Mucosa of rectum (tissue), 2 donors: ENCODE data around the gene RPS2.

ENCODE experiments used
- H3K27ac ChIP-seq, 2 donors: one replicate each; pipeline ENCODE4 v1.7.0; 2013; ENCODE audit warnings: inconsistent platforms in 2 of 2, low read depth in 2 of 2, low read length in 2 of 2
- H3K27me3 ChIP-seq, 2 donors: one replicate each; pipeline ENCODE4 v1.7.0; 2013; ENCODE audit warnings: low read length in 2 of 2; ENCODE audit not compliant: control insufficient read depth in 2 of 2, insufficient read depth in 2 of 2
- H3K36me3 ChIP-seq, 2 donors: one replicate each; pipeline ENCODE4 v1.7.0; 2013; ENCODE audit warnings: low read length in 2 of 2; ENCODE audit not compliant: control insufficient read depth in 2 of 2, insufficient read depth in 2 of 2
- H3K4me1 ChIP-seq, 2 donors: one replicate each; pipeline ENCODE4 v1.7.0; 2013; ENCODE audit warnings: low read length in 2 of 2, mild to moderate bottlenecking in 1 of 2; ENCODE audit not compliant: control insufficient read depth in 2 of 2, insufficient read depth in 2 of 2
- H3K4me3 ChIP-seq, 2 donors: one replicate each; pipeline ENCODE4 v1.7.0; 2013; ENCODE audit warnings: low read length in 2 of 2
- H3K9ac ChIP-seq, 2 donors: one replicate each; pipeline ENCODE4 v1.7.0; 2013; ENCODE audit warnings: low read length in 2 of 2, low read depth in 1 of 2, mild to moderate bottlenecking in 1 of 2
- H3K9me3 ChIP-seq, 2 donors: one replicate each; pipeline ENCODE4 v1.7.0; 2013; ENCODE audit warnings: low read length in 2 of 2; ENCODE audit not compliant: control insufficient read depth in 2 of 2
- donor health status: healthy.
- donor health status: Normal muscosa, but diverticular disease.

The RPS2 gene

GRCh38 chr16:1932050-1933028, 32.3 kb downstream of the RPS2 start:
- Histone ChIP-seq H3K9ac (no peak overlapping the region), H3K9me3 (no peaks in the 10 kb centered on the region), H3K36me3 (peaks cover 0 to 6% of the 10 kb centered on the region in 2 donors), H3K4me1 (peaks cover 2 to 4% of the 10 kb centered on the region in 2 donors), H3K27ac (no peak overlapping the region), H3K27me3 (no peaks in the 10 kb centered on the region), H3K4me3 (no peak overlapping the region)

GRCh38 chr16:1930338-1930720, 34.3 kb downstream of the RPS2 start:
- H3K4me3 ChIP-seq, result no peak overlapping the region
- H3K27ac ChIP-seq, result no peak overlapping the region
- H3K36me3 ChIP-seq, result no peaks in the 10 kb centered on the region
- no peaks in the 10 kb centered on the region for H3K27me3 ChIP-seq
- no peak overlapping the region for H3K9ac ChIP-seq
- no peaks in the 10 kb centered on the region for H3K9me3 ChIP-seq
- H3K4me1 ChIP-seq, result peaks cover 2 to 4% of the 10 kb centered on the region in 2 donors

GRCh38 chr16:1929578-1930337, 34.9 kb downstream of the RPS2 start:
- Histone ChIP-seq H3K9ac (peak overlapping the region in 1 of 2 donors; percentile 48), H3K27ac (peak overlapping the region; percentile 50 to 67), H3K4me3 (peak overlapping the region; percentile 61 to 62), H3K4me1 (peaks cover 2 to 4% of the 10 kb centered on the region in 2 donors), H3K9me3 (no peaks in the 10 kb centered on the region), H3K27me3 (no peaks in the 10 kb centered on the region), H3K36me3 (no peaks in the 10 kb centered on the region)

GRCh38 chr16:1929105-1929504, 35.5 kb downstream of the RPS2 start:
- peak overlapping the region; percentile 44 to 48 for H3K9ac ChIP-seq
- no peaks in the 10 kb centered on the region for H3K27me3 ChIP-seq
- no peaks in the 10 kb centered on the region for H3K36me3 ChIP-seq
- H3K9me3 ChIP-seq, result no peaks in the 10 kb centered on the region
- H3K27ac ChIP-seq, result peak overlapping the region; percentile 50 to 67
- H3K4me3 ChIP-seq, result peak overlapping the region; percentile 61 to 62
- H3K4me1 ChIP-seq, result peaks cover 2 to 5% of the 10 kb centered on the region in 2 donors

GRCh38 chr16:1926271-1926670, 38.4 kb downstream of the RPS2 start:
- H3K4me3 ChIP-seq, result no peak overlapping the region
- H3K9ac ChIP-seq, result no peak overlapping the region
- no peaks in the 10 kb centered on the region for H3K27me3 ChIP-seq
- no peaks in the 10 kb centered on the region for H3K36me3 ChIP-seq
- H3K27ac ChIP-seq, result no peak overlapping the region
- peaks cover 6 to 13% of the 10 kb centered on the region in 2 donors for H3K4me1 ChIP-seq
- H3K9me3 ChIP-seq, result no peaks in the 10 kb centered on the region

GRCh38 chr16:1924095-1924494, 40.5 kb downstream of the RPS2 start:
- Histone ChIP-seq H3K9ac (no peak overlapping the region), H3K4me1 (peaks cover 8 to 10% of the 10 kb centered on the region in 2 donors), H3K36me3 (no peaks in the 10 kb centered on the region), H3K27ac (no peak overlapping the region), H3K4me3 (no peak overlapping the region), H3K27me3 (peaks cover 19 to 20% of the 10 kb centered on the region in 2 donors), H3K9me3 (no peaks in the 10 kb centered on the region)

- Histone ChIP-seq H3K4me3 (no peak overlapping the region), H3K27me3 (peaks cover 19 to 24% of the 10 kb centered on the region in 2 donors), H3K36me3 (no peaks in the 10 kb centered on the region), H3K9ac (peak overlapping the region in 1 of 2 donors; percentile 14), H3K4me1 (peaks cover 8 to 10% of the 10 kb centered on the region in 2 donors), H3K9me3 (no peaks in the 10 kb centered on the region), H3K27ac (no peak overlapping the region)
Measured at GRCh38 chr16:1923299-1924034, 41.2 kb downstream of the RPS2 start.

GRCh38 chr16:1922357-1922756, 42.3 kb downstream of the RPS2 start:
- H3K4me1 ChIP-seq, result peaks cover 8 to 10% of the 10 kb centered on the region in 2 donors
- H3K9ac ChIP-seq, result no peak overlapping the region
- H3K36me3 ChIP-seq, result no peaks in the 10 kb centered on the region
- no peaks in the 10 kb centered on the region for H3K9me3 ChIP-seq
- no peak overlapping the region for H3K27ac ChIP-seq
- peaks cover 23 to 27% of the 10 kb centered on the region in 2 donors for H3K27me3 ChIP-seq
- H3K4me3 ChIP-seq, result no peak overlapping the region

- Histone ChIP-seq H3K36me3 (no peaks in the 10 kb centered on the region), H3K9me3 (no peaks in the 10 kb centered on the region), H3K9ac (no peak overlapping the region), H3K27ac (no peak overlapping the region), H3K4me3 (no peak overlapping the region), H3K27me3 (peaks cover 31 to 33% of the 10 kb centered on the region in 2 donors), H3K4me1 (peaks cover 8 to 10% of the 10 kb centered on the region in 2 donors)
Measured at GRCh38 chr16:1920727-1921171, 43.9 kb downstream of the RPS2 start.
